Stimulated activated naive CD8-positive, alpha-beta T cell treated with anti-CD3 and anti-CD28 coated beads, Interleukin-15, Interleukin-2, amounts not matched to agents 100 U/mL and 50 U/mL, for 24 hours (primary cell): ENCODE results near the gene WNT5A.
A peak's percentile ranks its signal among the peaks of the same experiment; 100 is the strongest.

Source experiments
- ATAC-seq: fragments of 150-1000 bp; cut with Tn5 transposase; one replicate; pipeline ENCODE4 v1.10.0; 2021
- DNase-seq: peaks from one replicate; pipeline ENCODE4 v3.0.0; 2021

Gene WNT5A

DNA sequence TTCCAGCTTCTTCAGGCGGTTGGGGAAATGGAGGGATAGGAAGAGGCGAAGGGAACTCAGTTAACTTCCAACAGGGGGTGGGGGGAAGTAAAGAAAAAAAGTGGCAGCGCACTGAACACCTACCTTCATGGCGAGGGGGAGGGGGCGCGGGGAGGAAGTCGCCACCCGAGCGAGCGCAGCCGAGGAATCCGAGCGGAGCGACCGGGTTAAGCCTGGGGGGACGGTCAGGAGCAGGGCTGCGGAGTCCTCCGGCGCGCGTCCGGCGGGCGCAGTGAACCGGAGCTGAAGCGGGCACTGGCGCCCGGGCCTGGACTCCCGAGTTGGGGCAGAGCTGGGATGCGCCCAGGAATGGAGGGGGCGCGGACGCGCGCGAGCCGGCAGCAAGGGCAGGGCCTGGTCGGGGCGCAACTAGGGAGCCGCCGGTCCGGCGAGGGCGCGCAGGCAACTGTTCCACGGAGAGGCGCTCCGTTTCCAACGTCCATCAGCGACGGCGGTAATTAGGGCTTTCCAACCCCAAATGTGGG, at the start of gene WNT5A:
Gene WNT5A (minus strand): TSS at position 450 of the 524 bp plus-strand sequence. CDS start 321 bp downstream, at position 129.
- no peak for ATAC-seq

DNA sequence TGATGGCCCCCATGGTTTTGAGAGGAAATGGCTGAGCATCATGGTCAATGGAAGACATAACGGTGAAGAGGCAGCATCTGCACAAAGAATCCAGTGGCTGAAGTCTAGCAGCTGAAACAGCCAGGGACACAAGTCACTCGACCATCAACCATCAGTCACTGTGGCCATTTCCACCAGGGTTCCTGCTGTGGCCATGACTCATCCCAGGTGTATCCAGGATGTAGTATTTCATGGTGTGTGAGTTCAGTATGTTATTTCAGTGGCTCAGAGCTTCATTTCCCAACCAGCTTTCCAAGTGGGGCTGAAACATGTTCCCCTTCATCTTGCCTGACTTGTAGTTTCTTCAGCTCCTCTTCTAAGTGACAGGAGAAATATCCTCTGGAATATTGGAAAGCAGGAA, 47.8 kb upstream of the WNT5A start:
- DNase-seq (no peak), ATAC-seq (no peak)

More for the DNA sequence above, at the start of gene WNT5A:
- DNase-seq = peak; percentile 9

DNA sequence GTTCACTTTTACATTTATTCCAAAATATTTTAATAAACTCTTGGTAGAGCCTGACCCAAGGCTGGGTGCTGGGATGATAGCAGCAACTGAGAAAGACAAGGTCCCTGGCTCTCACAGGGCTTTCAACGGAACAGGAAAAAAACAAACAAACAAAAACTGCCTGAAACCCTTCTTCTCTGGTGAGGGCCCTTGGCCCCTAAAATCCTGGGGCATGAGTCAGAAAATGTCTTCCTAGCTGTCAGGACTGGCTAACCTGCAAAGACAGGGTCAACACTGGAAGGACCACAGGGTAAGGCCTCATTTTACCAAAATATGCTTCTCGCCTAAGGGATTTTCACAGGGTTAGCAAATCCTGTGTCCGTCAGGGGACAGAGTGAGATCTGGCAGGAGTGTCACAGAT, 45.7 kb upstream of the WNT5A start:
- ATAC-seq (no peak), DNase-seq (no peak)

DNA sequence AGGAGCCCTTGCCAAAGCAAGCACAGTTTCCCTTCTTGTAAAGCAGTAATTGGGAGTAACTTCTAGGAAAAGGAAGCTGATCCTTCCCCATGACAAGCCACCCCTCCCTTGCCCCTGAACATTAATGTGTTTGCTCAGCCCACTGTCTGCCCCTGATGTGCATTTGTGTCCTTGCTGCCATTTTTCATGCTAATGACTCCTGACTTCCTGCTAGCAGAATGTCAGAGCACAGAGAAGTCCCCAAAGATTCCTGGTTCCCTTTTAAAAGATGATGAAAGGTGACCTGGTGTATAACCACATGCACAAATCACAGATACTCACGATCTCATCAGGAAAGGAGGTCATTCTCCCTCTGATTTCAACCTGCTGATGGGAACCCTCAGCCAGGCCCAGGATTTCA, 44.2 kb upstream of the WNT5A start:
- no peak for DNase-seq
- no peak for ATAC-seq

DNA sequence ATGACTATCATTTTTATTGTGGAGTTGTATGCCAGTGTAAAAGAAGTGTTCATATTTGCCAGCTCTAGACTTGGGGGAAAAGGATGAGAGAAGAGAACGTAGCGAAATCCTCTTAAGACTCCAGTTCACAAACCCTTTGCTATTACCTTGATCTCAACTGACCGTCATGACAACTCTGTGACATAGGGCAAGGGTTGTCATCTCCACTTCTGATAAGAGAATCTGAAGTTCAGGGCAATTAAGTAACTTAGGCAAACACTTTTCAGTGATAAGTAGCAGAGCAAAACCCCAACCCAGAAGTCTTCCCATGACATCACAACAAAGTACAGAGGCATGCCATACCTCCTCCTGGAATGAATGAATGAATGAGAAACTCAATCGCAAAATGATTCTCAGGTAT, 40.3 kb upstream of the WNT5A start:
- ATAC-seq (no peak), DNase-seq (no peak)

DNA sequence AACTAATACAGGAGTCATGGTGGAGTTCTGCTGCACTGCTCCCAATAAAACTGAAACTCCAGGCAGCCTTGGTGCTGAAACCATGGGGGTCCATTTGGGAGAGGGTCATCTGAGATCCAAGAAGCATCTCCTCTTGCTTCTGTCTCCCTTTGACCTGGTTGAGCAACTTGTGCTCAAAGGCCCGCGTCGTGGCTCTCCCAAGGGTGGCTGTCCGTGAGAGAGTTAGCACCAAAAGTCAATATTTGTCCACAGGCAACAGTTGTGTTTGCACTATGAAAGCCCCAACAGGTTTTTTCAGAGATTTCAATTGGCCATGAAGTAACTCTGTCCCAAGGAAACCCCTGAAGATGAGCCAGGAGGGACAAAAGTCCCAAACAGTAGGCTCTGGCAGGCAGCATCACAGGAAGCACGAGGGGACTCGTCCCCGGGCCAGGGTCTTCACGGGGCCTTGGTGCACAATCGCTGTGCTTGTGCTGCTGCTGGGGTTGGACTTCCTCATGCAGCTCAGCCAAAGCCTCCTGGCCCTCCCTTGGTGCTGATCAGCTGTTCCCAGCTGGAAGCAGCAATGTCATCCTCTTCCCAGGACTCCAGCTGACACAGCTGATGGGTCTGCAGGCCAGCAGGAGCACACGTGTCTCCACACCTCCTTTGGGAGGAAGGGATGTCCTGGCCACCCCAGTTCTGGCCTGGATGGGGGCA, 39.4 kb upstream of the WNT5A start:
- ATAC-seq (no peak), DNase-seq (no peak)

DNA sequence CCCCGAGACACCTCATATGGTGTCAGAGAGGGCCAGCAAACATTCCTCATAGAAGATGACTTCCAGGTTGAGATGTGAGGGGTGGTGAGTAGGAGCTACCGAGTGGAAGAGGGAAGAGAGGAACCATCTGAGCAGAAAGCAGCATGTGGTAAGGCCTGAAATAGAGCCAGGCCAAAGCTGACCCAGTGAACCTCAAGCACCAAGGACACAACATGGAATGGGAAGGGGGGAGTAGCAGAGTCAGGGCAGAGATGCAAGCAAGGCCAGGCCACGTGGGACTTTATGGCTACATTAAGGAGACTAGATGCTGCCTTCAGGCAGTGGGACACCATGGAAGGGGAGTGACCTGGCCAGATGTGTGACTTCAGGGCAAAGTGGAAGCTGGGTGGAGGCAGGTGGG, 38.3 kb upstream of the WNT5A start:
- DNase-seq = no peak
- ATAC-seq = no peak

DNA sequence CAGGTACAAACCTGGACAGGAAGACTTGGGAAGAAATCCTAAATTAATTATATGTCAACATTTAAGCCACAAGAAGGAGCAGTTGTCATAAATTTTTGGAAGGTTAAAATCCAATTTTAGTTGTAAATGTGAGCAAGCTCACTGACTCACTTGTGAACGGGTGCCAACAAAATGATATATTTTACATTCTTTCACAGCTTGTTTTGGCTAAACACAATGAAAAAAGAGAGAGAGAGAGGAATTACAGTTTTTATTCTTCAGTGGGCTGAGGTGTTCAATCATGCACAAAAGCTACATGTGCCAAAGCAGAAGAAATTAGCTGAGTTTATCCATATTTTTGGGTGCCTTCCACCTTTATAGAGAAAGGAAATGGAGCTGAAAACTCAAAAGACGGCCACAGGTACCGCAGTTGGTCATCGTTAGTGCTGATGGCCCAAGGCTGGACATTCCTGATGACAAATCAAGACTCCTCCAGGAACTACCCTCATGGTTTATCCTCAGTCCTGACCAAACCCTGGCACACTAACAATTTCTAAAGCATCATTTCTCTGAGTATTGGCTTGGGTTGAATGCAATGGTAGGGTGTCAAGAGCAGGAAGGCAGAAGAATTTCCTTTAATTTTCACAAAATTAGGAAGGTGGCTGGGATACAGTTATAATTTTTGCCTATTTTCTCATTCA, 37.6 kb upstream of the WNT5A start:
- ATAC-seq (no peak), DNase-seq (no peak)

DNA sequence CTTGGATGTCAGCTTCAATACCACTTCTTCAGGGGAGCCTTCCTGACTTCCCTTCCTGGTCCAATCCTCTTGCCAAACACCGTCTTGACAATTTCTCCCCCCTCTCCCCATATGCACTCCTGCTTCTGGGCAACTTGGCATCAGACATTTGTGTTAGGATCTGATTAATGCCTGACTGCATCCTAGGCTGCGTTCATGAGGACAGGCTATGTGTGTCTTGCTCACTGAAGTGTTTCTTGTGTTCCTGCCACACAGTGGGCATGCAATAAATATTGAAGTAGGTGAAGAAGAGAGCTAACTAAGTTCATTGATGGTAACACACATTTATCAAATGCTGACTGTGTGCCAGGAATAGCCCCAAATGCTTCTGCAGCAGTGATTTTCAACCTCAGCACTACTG, 36.4 kb upstream of the WNT5A start:
- no peak for ATAC-seq
- no peak for DNase-seq

DNA sequence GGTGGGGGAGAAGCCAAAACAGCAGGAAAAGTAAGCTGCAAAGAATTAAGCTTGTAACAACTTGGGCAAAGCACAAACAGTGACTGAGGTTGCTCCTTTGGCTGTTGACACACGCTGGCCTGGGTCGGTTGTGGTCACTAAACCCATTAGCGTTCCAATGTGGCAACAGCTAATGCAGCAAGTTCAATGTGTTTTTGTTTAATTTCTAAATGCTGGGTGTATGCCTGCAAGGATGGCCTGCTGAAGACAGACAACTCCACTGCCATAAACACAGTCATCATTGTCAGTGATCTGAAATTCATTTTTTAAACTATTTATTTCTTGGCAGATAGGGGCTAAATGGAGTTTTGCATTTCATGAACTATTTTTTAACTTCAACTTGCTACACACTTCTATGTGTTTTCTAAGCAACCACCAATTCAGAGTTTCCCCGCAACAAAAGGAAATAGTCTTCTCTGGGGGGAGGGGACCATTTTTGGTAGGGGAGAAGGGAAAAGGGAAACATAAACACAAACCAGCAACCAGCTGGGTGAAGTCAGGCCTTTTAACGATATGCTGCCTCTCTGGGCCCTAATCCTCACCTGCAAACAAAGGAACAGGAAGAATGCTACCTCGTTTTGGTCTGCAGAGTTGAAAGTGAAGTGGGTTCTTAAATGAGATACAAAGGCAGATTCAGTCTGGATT, 34.8 kb upstream of the WNT5A start:
- DNase-seq = no peak
- ATAC-seq = no peak

DNA sequence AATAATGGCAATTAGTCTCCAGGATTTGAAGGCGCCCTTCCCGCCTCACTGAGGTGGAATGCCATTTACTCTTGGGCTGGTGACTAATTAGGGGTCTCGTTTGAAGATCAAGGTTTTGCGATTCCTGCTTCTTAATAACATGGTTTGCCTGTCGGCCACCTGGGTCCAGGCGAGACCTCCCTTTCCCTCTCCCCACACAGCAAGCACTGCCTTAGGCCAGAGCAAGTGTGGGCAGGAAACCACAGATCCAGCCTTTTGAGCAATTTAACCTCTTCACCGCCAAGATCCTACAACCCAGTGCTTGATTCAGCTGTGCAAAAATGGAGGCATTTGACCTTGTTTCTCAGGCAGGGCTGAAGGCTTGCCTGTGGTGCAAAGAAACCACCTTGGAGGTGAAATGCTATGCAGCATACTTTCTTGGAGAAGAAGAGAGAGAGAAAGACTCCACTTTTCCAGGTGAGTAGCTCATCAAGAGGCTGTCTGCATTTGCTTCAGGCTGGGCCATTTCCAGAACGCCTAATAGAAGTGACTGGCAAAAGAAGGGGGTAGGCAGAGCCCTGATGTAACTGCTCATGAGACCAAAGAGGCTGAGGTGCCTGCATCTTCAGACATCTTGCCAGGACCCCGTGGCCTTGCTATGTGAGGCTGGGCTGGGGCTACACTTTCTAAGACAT, 34.1 kb upstream of the WNT5A start:
- DNase-seq (no peak), ATAC-seq (no peak)

DNA sequence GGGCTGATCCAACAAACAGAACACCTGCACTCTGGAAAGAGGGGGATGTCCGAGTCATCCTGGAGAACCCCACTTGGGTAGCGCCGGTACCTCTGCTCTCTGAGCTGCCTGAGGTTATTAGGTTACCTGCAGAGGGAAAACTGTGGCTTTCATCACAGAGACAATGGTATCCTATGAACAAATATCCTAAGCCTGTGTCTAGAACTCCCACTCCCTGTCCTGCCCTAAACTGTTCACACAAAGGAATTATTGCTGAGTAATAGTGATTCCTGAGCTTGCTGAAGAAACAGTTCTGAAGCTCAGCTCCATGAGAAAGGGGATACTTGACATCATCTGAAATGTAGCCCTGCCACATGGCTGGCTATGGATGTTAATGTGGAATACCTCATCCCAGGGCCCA, 31.9 kb upstream of the WNT5A start:
- no peak for DNase-seq
- ATAC-seq = no peak

DNA sequence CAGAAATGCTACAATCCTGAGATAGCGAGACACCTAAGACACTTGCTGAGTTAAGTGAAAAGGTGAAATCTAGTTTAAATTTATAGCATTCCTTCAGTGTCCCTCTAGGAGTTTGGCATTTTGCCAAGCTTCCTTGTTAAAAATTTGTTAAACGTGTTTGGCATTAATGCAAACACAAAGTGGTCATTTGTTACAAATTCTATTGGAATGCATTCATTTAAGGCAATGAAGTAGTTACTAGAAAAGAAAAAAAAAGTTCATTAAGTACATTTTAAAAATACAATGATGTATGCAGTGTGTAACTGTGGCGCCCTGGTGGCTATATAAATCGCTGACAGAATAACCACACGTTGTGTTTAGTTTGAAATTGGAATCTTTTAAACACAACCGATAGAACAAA, 31.3 kb upstream of the WNT5A start:
- DNase-seq (no peak), ATAC-seq (no peak)

DNA sequence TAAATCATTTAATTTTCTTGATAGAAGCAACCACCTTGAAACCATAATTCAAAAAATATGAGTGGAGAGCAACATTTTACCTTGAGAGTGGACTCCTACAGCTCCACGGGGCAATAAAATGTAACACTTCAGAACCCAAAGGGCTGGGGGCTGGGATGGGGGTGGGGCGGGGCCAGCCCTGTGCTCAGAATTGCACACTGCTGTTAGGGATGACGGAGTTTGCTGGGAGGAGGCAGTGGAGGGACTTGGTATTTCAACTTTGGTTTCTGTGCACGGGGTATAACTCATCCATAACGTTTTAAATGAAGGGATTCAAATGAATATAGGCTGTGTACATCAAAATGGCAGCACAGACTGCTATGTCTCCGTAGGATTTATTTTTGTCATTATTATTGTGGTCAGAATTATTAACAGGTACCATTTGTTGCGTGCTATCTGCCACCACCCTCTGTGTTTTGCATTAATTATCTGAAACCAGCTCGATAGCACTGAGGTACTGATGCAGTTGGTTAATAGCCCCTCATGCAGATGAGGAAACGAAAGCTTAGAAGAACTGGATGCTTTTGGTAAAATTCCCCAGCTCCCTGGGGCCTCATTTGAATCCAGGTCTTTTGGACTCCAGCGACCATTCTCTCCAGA, 29.4 kb upstream of the WNT5A start:
- DNase-seq (no peak), ATAC-seq (no peak)

DNA sequence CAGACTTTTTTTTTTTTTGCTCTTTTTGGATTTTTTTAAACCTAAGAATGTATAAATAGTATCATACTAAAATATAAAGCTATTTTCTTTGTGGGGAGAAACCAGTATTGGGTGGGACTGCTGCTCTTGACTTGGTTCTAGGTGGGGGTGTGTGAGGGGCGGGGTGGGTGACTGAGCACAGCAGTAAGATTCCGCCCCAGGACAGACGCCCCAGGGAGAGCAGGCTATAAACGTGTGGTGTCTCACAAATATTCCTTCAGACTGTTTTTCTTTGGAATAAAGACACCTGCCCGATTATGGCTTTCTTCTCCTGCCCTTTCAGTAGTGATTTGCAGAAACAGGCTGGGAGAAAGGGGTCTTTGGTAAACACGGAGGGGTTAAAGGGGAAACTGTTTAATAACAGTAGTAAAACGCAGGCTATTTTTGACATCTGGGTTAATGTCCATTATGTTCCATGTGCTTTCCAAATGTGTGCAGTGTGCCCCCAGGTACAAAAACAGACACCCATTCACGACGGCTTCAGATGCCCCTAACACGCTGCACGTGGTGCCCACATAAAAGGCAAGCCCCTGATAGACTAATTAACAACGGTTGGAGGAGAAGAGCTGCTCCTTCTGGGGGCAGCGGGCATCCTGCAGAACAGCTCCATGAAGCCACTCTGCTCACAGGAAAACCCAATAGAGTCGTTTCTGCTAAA, 28.6 kb upstream of the WNT5A start:
- DNase-seq (no peak), ATAC-seq (no peak)

DNA sequence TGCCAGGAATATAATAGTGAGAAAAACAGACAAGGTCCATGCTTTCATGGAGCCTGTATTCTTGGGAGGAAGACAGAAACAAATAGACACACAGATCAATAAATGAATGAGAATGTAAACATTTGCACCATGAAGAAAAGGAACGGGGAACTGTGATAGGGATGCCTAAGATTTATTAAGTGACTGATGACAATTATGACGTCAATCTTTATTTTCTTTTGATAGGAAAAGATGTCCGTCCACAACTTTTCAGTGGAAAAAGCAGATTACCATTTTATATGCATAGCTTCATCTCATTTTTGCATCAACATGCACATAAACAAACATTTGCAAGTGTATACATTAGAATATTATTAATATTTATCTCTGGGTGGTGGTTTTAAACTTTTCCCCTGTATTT, 27.9 kb upstream of the WNT5A start:
- DNase-seq = no peak
- no peak for ATAC-seq

DNA sequence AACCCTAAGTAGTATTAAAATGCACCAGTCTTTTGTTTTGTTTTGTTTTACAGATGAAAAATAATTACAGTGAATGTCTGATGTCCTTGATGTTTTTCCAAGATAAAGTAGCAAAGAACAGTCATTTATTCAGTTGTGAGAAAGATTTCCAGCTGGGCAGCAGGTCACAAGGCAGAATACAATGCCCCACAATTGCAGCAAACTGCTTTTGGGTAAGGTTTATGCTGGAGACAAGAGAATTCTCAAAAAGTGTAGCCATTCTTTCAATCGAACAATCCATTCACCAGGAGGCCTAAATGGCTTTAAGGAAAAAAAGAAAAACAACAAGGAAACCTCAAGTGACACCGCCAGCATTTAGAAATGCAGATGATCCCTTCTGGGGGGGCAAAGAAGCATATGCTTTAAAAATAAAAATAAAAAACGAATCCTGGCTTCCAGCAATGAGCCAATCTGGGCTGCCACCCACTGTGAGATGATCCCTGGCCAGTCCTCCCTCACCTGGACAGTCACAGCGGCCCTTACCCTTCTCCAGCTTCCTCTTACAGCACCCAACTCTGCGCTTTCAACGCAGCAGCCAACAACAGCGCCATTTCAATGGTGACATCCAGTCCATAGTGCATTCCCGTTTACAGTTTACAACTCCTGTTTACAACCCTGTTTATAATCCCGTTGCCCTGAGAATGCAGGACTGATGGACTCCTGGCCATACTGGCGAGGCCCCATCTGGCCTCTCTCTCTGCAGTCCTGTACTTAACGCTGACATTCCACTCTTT, 25.7 kb upstream of the WNT5A start:
- DNase-seq (no peak), ATAC-seq (no peak)

DNA sequence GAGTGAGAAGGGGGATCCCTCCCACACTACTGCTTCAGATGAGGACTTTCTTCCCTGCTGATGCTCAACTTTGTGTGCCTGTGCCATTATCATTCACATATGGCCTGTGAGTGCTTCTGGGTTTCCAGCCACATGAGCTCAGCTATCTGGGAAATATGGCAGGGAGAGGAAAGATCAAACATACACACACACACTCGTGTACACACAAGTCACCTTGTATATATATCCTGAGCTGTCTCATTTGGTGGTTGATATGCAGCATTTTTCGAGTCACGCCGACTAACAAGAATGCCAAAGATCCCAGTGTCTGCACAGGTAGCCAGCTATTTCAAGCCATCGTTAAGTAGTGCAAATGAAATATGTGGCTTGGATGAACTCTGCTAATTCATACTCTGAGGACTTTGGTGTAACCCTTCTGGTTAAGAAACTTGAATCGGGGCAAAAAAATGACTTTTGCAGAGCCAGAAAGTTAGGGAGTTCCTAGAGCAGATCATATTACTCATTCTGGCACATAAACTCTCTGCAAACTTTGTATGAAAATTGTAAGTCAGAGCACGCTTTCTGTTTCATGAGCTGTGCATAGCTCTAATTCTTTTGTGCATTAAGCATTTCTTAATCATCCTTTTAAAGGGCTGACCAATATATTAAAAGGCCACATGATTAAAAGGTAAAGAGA, 24.9 kb upstream of the WNT5A start:
- ATAC-seq (no peak), DNase-seq (no peak)

DNA sequence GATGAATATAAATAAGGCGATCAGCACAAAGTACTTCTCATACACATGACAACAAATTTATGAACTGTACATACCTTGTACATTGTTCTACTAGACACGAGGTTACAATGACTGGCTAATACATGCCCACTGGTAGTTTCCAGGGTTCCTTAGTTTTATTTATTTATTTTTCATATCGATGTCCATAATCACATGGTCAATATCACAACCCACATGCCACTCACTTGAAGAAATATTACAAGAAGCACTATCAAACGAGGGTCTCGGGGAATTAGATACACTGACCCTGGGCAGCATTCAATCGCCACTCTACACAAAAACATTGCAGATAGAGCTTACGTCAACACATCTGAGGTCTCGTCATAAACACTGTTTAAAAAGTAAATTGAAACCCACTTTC, 21.2 kb upstream of the WNT5A start:
- no peak for ATAC-seq

DNA sequence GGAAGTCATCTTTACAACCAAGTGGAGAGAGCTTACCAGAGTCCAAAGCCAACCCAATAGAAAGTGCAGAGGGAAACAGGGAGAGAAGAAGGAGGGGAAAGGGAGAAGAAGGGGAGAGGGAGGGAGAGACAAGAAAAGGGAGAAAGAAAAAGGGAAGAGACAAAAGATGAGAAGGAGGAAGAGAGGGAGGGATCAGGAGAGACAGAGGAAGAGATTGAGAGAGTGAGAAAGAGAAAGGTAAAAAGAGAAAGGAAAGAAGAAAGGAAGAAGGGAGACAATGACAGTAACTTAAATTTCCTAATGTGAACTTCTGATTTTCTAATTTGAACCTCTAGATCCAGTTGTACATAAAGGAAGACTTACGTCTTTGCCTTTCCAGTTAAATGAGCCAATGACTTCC, 20.7 kb upstream of the WNT5A start:
- ATAC-seq (no peak), DNase-seq (no peak)

More for the DNA sequence above, 21.2 kb upstream of the WNT5A start:
- DNase-seq = no peak
